PFSK-1 (cell line): ENCODE data around the gene PPP1R14B.

ENCODE experiments used
- FOXP2 ChIP-seq: optimal IDR thresholded peaks from 2 replicates; pipeline ENCODE3; 2011; ENCODE audit warnings: borderline replicate concordance, control low read depth, inconsistent platforms; ENCODE audit not compliant: insufficient read depth; ENCODE audit errors: extremely low read length, extremely low read depth
- POLR2AphosphoS5 ChIP-seq: IDR thresholded peaks from 2 replicates; pipeline ENCODE4 v1.6.1; 2012; ENCODE audit warnings: low read depth, mild to moderate bottlenecking, control low read depth, low read length, moderate library complexity
- SIN3A ChIP-seq: IDR thresholded peaks from 2 replicates; pipeline ENCODE4 v1.6.1; 2012; ENCODE audit warnings: mild to moderate bottlenecking, low read length, moderate library complexity, borderline replicate concordance; ENCODE audit not compliant: insufficient read depth
- TAF1 ChIP-seq: IDR thresholded peaks from 2 replicates; pipeline ENCODE4 v1.6.1; 2012; ENCODE audit warnings: low read length, control low read depth, borderline replicate concordance; ENCODE audit not compliant: insufficient read depth

DNA sequence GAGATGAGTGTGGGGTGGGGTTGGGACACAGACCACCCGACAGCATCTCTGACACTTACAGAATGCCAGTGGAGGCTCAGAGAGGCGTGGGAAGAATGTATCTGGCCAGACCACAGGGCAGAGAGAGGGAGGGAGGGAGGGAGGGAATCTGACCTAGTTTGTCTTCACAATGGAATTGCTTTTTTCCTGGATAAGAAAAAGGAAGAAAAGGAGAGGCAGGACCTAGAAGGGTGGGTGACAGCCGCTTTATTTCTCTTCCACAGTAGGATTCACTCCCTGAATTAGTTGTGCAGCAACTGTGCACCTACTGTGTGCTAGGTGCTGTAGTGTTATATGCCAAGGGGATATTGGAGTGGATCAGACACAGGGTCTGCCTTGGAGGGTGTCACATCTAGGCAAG lies 48.0 kb upstream of the PPP1R14B start:
- TF ChIP-seq POLR2AphosphoS5 (no peak), TAF1 (no peak), SIN3A (no peak), FOXP2 (no peak)
